ENCODE measurements around the gene TRIM36.

Gene TRIM36

DNA sequence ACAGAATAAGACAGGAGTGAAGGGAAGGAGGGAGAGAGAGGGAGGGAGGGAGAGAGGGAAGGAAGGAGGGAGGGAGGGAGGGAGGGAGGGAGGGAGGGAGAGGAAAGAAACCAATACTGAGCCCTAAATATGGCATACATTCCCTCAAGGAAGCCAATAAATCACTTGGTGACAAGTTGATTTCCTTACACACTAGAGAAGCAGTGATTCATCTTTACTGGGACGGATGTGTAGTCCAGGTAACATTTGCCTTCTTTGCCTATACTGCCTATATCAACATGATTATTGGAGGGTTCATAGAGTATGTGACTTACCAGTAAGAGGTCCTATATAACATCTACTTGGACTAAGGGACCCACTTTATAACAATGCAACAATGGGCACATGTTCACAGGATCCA, 83.2 kb downstream of the TRIM36 start:
- no peaks in the 10 kb centered on the region for H3K9me3 ChIP-seq (ENCODE audit: insufficient read depth, low read length)
- no peaks in the 10 kb centered on the region for H3K27me3 ChIP-seq (ENCODE audit: low read depth, low read length)
- H4K20me1 ChIP-seq (ENCODE audit: insufficient read depth, low read length), result no peaks in the 10 kb centered on the region
- H3K27ac ChIP-seq (ENCODE audit: low read length), result no peak overlapping the region
- TF ChIP-seq EZH2phosphoT487 (IDR thresholded peaks at IDR 0.05; ENCODE audit: low read depth), result no peak
- TF ChIP-seq, protein P1, sequence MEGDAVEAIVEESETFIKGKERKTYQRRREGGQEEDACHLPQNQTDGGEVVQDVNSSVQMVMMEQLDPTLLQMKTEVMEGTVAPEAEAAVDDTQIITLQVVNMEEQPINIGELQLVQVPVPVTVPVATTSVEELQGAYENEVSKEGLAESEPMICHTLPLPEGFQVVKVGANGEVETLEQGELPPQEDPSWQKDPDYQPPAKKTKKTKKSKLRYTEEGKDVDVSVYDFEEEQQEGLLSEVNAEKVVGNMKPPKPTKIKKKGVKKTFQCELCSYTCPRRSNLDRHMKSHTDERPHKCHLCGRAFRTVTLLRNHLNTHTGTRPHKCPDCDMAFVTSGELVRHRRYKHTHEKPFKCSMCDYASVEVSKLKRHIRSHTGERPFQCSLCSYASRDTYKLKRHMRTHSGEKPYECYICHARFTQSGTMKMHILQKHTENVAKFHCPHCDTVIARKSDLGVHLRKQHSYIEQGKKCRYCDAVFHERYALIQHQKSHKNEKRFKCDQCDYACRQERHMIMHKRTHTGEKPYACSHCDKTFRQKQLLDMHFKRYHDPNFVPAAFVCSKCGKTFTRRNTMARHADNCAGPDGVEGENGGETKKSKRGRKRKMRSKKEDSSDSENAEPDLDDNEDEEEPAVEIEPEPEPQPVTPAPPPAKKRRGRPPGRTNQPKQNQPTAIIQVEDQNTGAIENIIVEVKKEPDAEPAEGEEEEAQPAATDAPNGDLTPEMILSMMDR (IDR thresholded peaks at IDR 0.05; ENCODE audit: low read depth, low read length), result no peak
- H3K4me2 ChIP-seq (ENCODE audit: low read length), result no peak overlapping the region
- H3K36me3 ChIP-seq (replicated peaks; ENCODE audit: low read depth, low read length), result no peaks in the 10 kb centered on the region
- H2AFZ ChIP-seq (ENCODE audit: low read depth, low read length), result no peak overlapping the region
- no peak overlapping the region for H3K9ac ChIP-seq (ENCODE audit: low read length)
- H3K4me3 ChIP-seq (ENCODE audit: low read length), result no peak overlapping the region
- H3K79me2 ChIP-seq (ENCODE audit: low read length), result no peaks in the 10 kb centered on the region
- peaks cover 6% of the 10 kb centered on the region for H3K4me1 ChIP-seq (ENCODE audit: low read length)

DNA sequence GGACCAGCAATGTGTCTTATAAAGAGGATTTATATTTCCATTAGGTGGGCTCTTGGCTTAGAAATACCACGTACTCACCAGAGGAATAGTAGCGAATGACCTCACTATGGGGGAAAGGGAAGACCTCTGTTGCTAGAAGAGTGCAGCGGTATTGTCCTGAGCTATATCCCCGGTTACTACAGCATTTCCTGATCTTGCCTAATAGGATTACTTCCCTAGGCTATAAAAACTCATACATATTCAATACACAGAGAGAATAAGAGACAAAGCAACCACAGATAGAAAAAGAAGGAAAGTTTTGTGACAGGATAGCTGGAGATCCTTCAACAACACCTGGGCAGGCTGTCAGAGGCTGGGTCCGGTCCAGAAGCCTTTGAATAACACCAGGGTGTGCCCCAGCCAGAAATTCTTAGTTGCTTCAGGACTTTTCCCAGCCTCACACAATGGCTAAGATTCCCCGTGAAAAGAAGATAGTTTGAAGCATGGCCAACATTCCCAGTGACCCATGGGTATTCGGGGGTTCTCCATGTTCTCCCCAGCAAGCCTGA, 85.4 kb downstream of the TRIM36 start:
- no peaks in the 10 kb centered on the region for H3K36me3 ChIP-seq (replicated peaks; ENCODE audit: low read depth, low read length)
- H3K79me2 ChIP-seq (ENCODE audit: low read length), result no peaks in the 10 kb centered on the region
- no peaks in the 10 kb centered on the region for H4K20me1 ChIP-seq (ENCODE audit: insufficient read depth, low read length)
- H3K9ac ChIP-seq (ENCODE audit: low read length), result no peak overlapping the region
- H3K4me3 ChIP-seq (ENCODE audit: low read length), result no peak overlapping the region
- peaks cover 5% of the 10 kb centered on the region; the same call in 1 of the 2 replicates for H3K4me1 ChIP-seq (ENCODE audit: low read length)
- no peak overlapping the region for H2AFZ ChIP-seq (ENCODE audit: low read depth, low read length)
- no peak overlapping the region for H3K27ac ChIP-seq (ENCODE audit: low read length)
- TF ChIP-seq, protein P1 (IDR thresholded peaks at IDR 0.05; ENCODE audit: low read depth, low read length), result no peak
- no peak for TF ChIP-seq EZH2phosphoT487 (IDR thresholded peaks at IDR 0.05; ENCODE audit: low read depth)
- no peaks in the 10 kb centered on the region for H3K9me3 ChIP-seq (ENCODE audit: insufficient read depth, low read length)
- H3K4me2 ChIP-seq (ENCODE audit: low read length), result no peak overlapping the region
- no peaks in the 10 kb centered on the region for H3K27me3 ChIP-seq (ENCODE audit: low read depth, low read length)

DNA sequence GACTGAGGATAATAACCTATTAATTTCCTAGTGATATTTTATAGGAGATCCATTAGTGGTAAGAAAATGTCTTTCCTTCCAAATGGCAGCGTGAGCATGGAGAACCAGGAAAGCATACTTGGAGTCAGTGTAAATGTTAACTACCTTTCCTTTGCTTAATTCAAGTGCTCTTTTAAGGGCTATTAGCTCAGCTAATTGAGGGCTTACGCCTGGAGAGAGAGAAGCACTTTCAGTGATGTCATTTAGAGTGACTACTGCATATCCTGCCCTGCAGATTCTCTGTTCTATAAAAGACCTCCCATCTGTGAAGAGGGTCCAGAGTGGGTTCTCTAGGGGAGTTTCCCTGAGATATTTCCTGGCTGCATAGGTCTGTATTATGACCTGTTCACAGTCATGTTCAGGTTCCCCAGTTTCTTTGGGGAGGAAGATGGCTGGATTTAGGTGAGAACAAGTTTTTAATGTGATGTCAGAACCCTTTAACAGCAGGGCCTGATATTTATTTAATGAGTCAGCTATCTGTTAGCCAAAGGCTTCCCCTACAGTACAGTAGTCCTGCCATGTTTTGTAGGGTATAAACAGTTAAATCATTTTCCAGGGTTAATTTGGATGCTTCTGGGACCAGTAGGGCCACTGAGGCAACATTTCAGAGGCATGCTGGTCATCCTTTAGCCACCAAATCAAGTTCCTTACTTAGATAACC, 89.6 kb downstream of the TRIM36 start:
- Histone ChIP-seq H3K9ac (ENCODE audit: low read length) (no peak overlapping the region), H3K4me3 (ENCODE audit: low read length) (no peak overlapping the region), H3K27me3 (ENCODE audit: low read depth, low read length) (no peaks in the 10 kb centered on the region), H2AFZ (ENCODE audit: low read depth, low read length) (no peak overlapping the region), H3K27ac (ENCODE audit: low read length) (no peak overlapping the region), H3K4me1 (ENCODE audit: low read length) (peaks cover 13% of the 10 kb centered on the region), H4K20me1 (ENCODE audit: insufficient read depth, low read length) (no peaks in the 10 kb centered on the region), H3K9me3 (ENCODE audit: insufficient read depth, low read length) (no peaks in the 10 kb centered on the region), H3K4me2 (ENCODE audit: low read length) (no peak overlapping the region), H3K79me2 (ENCODE audit: low read length) (no peaks in the 10 kb centered on the region), H3K36me3 (replicated peaks; ENCODE audit: low read depth, low read length) (no peaks in the 10 kb centered on the region)
- TF ChIP-seq, protein P1 (IDR thresholded peaks at IDR 0.05; ENCODE audit: low read depth, low read length), result no peak
- TF ChIP-seq EZH2phosphoT487 (IDR thresholded peaks at IDR 0.05; ENCODE audit: low read depth), result no peak

Measured in OCI-LY3 (cell line).